ENCODE measurements around the gene ELAC2.
"Not testable (repeated sequence)": the region's sequence is repeated elsewhere in the genome, so short reads cannot be mapped to it uniquely, and the experiment has no call there.

Gene ELAC2

DNA sequence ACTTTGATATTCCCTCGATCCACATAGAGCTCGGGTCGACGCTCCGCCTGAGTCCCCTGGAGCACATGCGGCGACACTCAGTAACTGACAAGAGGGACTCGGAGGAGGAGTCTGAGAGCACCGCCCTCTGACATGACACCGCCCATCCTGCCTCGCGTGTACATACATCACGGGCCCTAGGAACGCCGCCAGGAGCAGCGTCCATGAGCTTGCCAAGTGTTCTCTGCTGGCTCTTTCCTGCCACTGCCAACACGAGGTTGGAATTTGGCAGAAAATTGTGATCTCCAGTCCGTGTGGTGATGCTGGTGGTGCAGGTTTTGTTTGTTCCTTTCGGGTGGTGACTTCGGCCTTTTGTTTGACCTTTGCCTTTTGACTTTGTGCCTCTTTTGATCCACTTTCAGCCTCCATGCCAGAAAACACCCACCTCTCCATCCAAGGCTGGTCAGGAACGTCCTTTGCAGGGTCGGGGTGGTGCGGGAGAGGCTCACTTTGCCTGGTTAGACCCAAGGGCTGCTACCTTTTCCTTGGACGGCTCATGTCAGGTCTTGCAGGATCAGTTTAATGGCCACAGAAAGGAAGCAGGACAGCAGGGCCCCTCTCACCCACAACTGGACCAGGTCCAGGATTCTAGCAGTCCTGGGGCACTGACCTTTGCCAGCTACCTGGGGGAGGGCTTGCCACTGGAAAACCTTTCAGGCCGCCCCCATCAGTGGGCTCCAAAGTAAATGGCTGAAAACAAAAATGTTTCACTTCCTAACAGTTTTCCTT, 27.6 kb downstream of the ELAC2 start:
- no peak for DNase-seq (ENCODE audit: low spot score)

DNA sequence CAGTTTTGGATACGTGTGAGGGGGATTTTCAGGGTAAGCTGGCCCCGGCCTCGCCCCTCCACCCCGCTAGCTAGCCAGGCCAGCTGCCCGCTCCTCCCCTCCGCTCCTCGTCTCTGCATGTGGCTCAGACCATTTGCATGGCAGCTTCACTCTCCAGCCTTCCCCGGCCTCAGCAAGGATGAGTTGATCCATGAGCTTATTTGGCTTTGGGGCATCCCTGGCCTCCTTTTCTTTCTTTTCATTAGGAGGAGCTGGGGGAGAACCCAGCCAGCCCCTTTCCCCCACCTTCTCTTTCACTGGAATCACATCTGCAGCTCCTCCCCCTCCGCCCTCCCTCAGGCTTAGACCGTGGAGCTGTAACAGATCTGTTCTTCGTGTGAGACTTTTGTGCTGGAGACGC, 30.7 kb downstream of the ELAC2 start:
- DNase-seq (ENCODE audit: low spot score): no peak

GRCh38 chr17:12985431-12986293, 32.2 kb downstream of the ELAC2 start:
- no peak for DNase-seq (ENCODE audit: low spot score)

DNA sequence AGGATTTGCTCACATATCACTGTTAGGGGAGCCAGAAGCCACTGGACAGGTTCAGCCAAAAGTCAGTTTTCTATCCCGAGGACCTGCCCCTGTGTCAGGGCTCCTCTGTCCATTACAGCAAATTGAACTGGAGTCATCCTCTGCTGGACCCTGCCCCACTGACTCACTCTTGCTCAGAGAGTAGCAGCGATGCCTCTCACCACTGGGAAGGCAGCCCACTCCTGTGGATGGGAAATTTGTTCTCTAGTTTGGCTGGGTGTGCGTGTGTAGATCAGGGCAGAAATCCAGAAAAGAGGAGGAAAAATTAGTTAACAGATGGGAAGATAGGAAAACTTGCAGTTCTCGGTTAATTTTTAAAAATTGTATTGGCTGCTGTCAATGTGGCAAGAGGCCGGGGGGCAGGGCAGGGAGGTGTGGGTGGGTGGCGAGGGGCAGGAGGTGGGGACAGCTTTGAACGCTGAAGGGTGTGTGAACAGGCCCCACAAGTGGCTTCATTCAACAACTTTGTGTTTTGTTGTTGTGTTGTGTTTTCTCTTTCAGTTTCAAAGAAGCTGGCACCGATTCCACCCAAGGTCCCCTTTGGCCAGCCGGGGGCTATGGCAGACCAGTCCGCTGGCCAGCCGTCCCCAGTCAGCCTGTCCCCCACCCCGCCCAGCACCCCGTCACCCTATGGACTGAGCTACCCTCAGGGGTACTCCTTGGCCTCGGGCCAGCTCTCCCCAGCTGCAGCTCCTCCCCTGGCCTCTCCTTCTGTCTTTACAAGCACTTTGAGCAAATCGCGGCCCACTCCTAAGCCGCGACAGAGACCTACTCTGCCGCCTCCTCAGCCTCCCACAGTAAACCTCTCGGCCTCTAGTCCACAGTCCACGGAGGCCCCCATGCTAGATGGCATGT, 33.6 kb downstream of the ELAC2 start:
- no peak for DNase-seq (ENCODE audit: low spot score)

DNA sequence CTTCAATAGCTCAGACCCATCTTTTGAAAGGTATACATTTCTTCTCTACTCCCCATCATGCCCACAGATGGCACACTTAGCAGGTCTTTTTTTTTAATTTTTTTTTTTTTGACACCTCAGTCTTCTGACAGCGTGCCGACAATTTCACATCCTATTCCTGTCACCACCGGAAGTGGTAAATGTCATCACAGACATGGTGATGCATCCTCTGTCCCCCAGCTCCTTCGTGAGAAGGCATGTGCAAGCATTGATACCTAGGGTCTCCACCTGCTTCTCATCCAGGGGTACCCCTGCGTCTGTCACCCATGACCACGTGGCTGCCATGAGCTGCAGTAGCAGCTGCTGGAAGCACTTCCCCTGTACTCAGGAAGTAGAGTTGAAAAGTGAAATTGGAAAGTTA, 35.6 kb downstream of the ELAC2 start:
- DNase-seq (ENCODE audit: low spot score): no peak

DNA sequence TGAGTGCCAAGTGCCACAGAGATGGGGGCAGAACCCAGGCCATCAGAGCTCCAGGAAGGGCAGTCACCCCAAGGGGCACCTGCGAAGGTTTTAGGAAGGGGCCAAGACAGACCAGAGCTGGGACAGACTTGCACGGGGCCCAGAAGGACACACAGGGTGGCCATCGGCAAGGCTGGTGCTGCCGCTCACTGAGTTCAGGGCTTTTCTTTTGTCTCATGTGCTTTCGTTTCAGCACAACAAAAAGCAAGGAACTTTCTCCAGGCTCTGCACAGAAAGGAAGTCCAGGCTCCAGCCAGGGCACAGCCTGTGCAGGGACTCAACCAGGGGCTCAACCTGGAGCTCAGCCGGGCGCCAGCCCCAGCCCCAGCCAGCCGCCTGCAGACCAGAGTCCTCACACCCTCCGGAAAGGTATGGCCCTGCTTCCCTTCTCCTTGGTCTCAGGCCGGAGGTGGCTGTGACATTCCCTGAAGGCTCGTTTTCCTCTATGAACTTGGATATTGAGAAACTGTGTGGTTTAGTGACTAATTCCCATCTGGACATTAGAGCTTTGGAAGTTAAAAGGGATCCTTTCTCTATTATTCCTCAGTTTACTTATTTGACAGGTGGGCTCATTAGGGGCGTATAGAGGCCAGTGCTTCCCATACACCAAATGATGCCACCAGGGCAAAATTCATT, 37.9 kb downstream of the ELAC2 start:
- DNase-seq (ENCODE audit: low spot score): no peak

DNA sequence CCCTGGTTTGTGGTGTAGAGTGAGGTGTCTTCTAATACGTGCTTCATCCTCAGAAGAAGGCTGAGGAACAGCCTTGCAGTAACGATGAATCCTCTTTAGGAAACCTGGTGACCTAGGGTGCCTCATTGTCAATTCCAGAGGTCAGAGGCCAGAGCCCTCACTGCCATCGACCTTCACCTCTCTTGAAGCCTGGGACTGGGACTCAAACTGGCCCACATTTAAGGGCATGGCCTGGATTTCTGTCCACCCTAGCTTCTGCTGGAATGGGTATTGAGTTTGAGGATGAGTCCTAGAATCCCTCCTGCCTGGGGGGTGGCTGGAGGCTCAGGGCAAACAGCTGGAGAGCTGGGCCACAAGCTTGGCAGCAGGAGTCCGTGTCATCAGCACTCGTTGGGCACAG, 38.6 kb downstream of the ELAC2 start:
- no peak for DNase-seq (ENCODE audit: low spot score)

DNA sequence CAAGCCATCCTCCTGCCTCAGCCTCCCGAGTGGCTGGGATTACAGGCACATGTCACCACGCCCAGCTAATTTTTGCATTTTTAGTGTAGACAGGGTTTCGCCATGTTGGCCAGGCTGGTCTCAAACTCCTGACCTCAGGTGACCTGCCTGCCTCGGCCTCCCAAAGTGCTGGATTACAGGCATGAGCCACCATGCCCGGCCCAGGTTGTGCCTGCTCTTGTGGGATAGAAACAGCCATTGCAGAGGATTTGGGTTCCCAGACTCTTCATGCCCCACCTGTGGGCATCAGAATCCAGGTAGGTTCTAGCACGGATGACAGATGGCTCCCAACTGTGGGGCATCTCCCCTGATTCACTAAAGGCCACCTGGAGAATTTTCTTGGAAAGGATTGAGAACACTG, 39.0 kb downstream of the ELAC2 start:
- DNase-seq (ENCODE audit: low spot score): not testable (repeated sequence)

DNA sequence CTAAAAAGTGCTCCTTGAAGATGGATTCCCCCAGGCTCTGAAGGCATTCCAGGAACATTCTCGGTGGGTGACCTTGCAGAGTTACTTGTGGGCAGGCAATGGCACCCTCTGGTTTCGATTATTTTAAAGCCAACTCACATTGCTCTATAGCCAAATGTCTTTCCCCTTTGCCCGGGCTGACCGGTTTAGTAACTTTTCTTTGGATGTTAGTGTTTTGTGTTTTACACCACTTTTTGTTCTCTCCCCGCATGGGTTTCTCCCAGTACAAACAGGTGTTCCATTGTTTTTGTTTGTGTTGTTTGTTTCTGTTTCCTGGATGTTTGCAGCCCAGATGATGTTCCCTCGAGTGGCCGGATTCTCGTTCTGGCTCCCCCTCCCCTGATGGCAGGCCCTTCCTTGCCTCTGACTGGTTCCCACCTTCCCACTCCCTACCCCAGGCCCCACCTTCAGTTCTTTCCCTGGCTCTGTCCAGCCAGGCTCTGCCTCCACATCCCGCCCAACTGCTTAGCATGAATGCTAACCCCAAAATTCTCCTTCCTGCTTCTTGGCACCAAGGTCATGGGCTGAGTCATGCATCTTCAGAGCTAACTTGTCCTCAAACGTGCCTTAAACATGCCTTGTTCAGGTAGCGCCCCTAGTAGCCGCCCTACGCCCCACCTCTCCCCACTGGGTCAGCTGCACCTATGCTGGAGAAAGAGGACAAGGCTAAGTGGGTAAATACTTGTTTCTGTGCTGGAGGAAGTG, 40.6 kb downstream of the ELAC2 start:
- no peak for DNase-seq (ENCODE audit: low spot score)

- DNase-seq (ENCODE audit: low spot score): no peak
Measured at GRCh38 chr17:12974005-12974531, 43.8 kb downstream of the ELAC2 start.

- no peak for DNase-seq (ENCODE audit: low spot score)
Measured at GRCh38 chr17:12973496-12974004, 44.3 kb downstream of the ELAC2 start.

DNA sequence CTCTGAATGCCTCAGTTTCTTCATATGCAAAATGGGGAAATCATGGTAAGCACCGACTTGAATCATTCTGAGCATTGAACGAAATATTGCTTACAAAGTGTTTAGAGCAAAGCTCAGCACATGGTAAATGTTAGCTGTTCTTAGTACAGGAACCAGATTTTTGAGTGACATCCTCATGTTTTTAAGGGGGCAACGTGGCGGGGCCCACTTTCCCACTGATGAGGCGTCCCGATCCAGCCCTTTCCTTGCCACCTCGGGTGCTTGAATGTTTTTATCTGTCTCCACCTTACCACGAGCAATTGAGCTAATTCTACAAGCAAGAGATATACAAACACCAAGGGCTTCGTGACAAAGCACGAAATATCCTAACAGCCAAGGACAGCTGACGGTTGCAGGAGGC, 49.9 kb downstream of the ELAC2 start:
- DNase-seq (ENCODE audit: low spot score): no peak

DNA sequence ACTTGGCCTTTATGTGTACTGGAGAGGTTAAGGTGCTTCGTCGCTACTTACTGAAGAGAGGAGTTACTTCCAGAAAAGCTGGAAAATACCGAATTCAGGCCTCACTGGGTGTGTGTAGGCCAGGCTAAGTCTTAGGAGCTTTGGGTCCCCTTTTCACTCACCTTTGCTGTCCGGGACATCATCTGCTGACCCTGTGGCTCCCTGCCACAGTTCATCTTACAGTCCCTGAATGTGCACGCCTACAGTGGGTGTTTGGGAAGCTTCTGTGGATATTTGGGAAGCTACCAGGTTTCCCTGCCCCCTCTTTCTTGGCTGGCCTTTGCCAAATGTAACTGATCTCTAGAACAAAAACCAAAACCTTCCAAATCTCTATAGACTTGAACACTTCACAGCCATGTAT, 51.4 kb downstream of the ELAC2 start:
- no peak for DNase-seq (ENCODE audit: low spot score)

DNA sequence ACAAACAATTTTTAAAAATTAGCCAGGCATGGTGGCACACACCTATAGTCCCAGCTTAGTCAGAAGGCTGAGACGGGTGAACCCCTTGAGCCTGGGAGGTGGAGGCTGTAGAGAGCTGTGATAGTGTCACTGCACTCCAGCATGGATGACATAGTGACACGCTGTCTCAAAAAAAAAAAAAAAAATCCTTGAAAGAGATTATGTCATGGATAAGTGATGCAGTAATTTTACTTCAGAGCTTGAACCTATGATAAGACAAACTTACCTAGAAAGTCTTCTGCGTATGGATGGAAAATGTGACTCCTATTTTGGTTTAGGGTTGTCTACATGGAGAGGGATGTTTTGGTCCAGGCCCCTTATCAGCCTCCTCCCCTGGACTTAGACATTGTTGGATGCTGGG, 51.8 kb downstream of the ELAC2 start:
- DNase-seq (ENCODE audit: low spot score): no peak

DNA sequence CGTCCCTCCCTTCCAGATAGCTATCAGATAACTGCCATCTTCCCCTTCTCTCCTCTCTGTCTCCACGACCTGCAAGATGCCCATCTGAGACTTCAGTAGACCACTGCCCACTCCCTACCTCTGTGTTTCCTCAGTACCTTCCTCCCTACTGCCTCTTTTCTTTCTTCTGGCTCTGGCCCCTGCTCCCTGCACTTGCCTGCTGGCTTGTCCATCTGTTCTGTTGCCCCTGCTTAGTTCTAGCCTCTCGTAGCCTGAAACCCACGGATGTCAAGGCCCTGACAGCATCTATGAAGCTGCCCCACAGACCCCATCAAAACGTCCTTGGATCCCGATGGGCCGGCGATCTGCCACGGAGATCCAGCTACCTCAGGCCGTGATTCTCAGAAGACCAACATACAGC, 53.0 kb downstream of the ELAC2 start:
- DNase-seq (ENCODE audit: low spot score): no peak

GRCh38 chr17:12964162-12964561, 53.7 kb downstream of the ELAC2 start:
- DNase-seq (ENCODE audit: low spot score): no peak

DNA sequence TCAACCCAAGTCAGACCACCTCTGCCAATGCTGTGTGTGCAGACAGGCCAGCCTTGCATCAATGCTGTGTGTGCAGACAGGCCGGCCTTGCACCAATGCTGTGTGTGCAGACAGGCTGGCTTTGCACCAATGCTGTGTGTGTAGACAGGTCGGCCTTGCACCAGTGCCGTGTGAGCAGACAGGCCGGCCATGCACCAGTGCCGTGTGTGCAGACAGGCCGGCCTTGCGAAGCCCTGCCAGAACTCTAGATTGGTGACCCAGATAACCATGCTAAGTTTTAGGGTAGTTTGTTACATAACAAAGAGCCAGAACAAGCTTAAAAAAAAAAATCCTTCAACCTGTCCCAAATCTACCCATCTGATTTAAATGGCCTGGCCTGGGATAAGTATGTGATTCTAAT, 54.3 kb downstream of the ELAC2 start:
- no peak for DNase-seq (ENCODE audit: low spot score)

- DNase-seq (ENCODE audit: low spot score): no peak
Measured at GRCh38 chr17:12961655-12962054, 56.2 kb downstream of the ELAC2 start.

GRCh38 chr17:12959441-12959840, 58.4 kb downstream of the ELAC2 start:
- no peak for DNase-seq (ENCODE audit: low spot score)

DNA sequence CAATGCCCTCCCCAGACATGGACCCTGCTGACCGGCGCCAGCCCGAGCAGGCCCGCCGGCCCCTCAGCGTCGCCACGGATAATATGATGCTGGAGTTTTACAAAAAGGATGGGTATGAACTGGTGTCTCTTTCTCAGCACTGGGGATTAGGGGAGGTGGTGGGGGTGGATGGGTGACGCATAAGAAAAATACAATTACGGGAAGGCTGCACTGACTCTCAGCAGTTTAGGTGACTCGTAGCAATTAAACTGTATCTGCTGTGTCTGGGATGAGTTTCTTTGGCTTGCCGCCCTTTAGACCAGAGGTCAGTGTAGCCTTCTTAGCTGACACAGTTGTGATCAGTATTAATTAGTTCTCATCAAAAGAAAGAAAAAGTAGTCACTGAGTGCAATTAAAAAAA, 59.0 kb downstream of the ELAC2 start:
- no peak for DNase-seq (ENCODE audit: low spot score)

DNA sequence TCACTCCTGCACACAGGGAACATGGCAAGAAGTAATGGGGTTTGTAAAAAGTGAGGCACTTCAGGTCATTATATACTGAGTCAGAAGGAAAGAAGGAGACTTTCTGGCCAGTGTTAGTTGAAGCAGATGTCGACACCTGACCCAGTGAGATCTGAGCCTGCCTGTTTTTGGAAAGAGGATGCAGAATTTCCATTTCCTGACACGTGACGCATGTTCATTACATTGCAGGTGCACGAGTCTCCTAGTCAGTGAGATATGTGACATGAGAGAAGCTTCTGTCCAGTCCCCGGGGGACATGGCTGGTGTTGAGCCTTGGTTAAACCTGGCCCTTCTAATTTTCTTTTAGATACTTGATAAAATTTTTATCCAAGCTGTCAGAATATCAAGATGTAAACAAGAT, 62.3 kb downstream of the ELAC2 start:
- no peak for DNase-seq (ENCODE audit: low spot score)
